KMS-11 (cell line): ENCODE results near the gene ARHGEF28.

Experiments
- H2AFZ ChIP-seq: fragments of 200-600 bp; sonication (generic); 2 replicates; pipeline ENCODE4 v1.6.1; 2016; ENCODE audit warnings: antibody characterized with exemption, mixed run types, low read depth
- H3K27ac ChIP-seq: fragments of 200-600 bp; sonication (generic); 2 replicates; pipeline ENCODE4 v1.6.1; 2016; ENCODE audit warnings: mild to moderate bottlenecking, mixed run types
- H3K27me3 ChIP-seq: fragments of 200-600 bp; sonication (generic); 2 replicates; pipeline ENCODE4 v1.6.1; 2017; ENCODE audit warnings: mild to moderate bottlenecking, low read depth, mixed run types, moderate library complexity; ENCODE audit not compliant: insufficient read depth
- H3K36me3 ChIP-seq: fragments of 200-600 bp; sonication (generic); 2 replicates; pipeline ENCODE4 v1.6.1; 2017; ENCODE audit warnings: mild to moderate bottlenecking, mixed run types; ENCODE audit not compliant: insufficient read depth
- H3K4me1 ChIP-seq: fragments of 200-600 bp; sonication (generic); 2 replicates; pipeline ENCODE4 v1.6.1; 2016; ENCODE audit warnings: mild to moderate bottlenecking, low read depth, mixed run types; ENCODE audit not compliant: poor library complexity, severe bottlenecking
- H3K4me2 ChIP-seq: fragments of 200-600 bp; sonication (generic); 2 replicates; pipeline ENCODE4 v1.7.0; 2016; ENCODE audit warnings: mild to moderate bottlenecking, mixed run types
- H3K4me3 ChIP-seq: fragments of 200-600 bp; sonication (generic); IDR thresholded peaks from 2 replicates; pipeline ENCODE4 v1.6.1; 2017; ENCODE audit warnings: low read depth, low read length, mixed read lengths; ENCODE audit not compliant: insufficient read depth
- H3K79me2 ChIP-seq: fragments of 200-600 bp; sonication (generic); 2 replicates; pipeline ENCODE4 v1.6.1; 2016; ENCODE audit warnings: low read depth, mixed run types; ENCODE audit not compliant: insufficient read depth
- H3K9ac ChIP-seq: fragments of 200-600 bp; sonication (generic); 2 replicates; pipeline ENCODE4 v1.6.1; 2016; ENCODE audit warnings: mild to moderate bottlenecking, mixed run types
- H4K20me1 ChIP-seq: fragments of 200-600 bp; sonication (generic); 2 replicates; pipeline ENCODE4 v1.6.1; 2016; ENCODE audit warnings: mild to moderate bottlenecking, mixed run types; ENCODE audit not compliant: insufficient read depth
- CTCF ChIP-seq: fragments of 200-600 bp; sonication (generic); conservative IDR thresholded peaks from 2 replicates; pipeline ENCODE4 v1.6.1; 2017; ENCODE audit warnings: low read depth, mild to moderate bottlenecking, antibody characterized with exemption, low read length, moderate library complexity, mixed read lengths

Gene ARHGEF28

DNA sequence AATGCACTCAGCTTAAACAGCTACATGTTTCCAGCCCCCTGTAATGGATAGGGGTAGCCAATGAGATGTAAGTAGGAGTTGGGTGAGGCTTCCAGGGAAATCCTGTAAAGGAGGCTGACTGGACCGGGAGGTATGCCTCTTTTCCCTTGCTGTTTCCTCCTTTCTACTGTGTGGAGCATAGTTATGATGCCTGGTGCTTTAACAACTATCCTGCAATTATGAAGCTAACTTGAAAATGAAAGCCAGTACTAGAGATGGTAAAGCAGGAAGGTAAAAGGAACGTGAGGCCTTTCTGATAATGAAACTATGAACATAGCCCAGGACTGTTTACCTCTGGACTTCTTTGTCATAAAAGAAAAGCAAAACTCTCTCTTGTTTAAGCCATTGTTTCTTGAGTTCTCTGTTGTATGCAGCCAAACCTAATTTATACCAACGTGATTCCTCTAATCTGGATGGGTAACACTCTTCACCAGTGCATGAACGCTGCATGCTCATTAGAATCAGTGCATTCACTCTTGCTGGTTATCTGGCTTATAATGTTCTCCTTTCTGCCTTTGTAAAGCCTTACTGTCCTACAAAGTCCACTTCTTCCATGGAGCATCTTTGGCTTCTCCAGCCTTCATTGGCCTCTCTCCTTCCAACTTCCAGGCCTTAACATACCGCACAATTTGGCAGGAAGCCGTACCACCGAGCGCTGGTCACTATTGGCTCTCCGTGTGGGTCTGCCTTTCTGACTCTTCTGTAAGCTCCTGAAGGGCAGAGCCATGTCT lies 8.3 kb upstream of the ARHGEF28 start:
- Histone ChIP-seq H3K27ac (no peak overlapping the region), H2AFZ (peak overlapping the region; percentile 24; the same call in 1 of the 2 replicates), H3K4me1 (peaks cover 3% of the 10 kb centered on the region), H3K79me2 (no peaks in the 10 kb centered on the region), H3K9ac (no peak overlapping the region), H3K4me2 (peak overlapping the region; percentile 30; the same call in 1 of the 2 replicates), H3K27me3 (no peaks in the 10 kb centered on the region), H3K36me3 (no peaks in the 10 kb centered on the region), H3K4me3 (no peak overlapping the region), H4K20me1 (no peaks in the 10 kb centered on the region)
- TF ChIP-seq CTCF = no peak

- peaks cover 3% of the 10 kb centered on the region for H3K4me1 ChIP-seq
- no peak overlapping the region for H3K4me3 ChIP-seq
- no peak overlapping the region for H2AFZ ChIP-seq
- no peak overlapping the region for H3K9ac ChIP-seq
- no peaks in the 10 kb centered on the region for H3K27me3 ChIP-seq
- H3K4me2 ChIP-seq = no peak overlapping the region
- no peaks in the 10 kb centered on the region for H3K36me3 ChIP-seq
- no peak for TF ChIP-seq CTCF
- no peak overlapping the region for H3K27ac ChIP-seq
- no peaks in the 10 kb centered on the region for H4K20me1 ChIP-seq
- H3K79me2 ChIP-seq = no peaks in the 10 kb centered on the region
Measured at GRCh38 chr5:73619606-73620333, 6.2 kb upstream of the ARHGEF28 start.

DNA sequence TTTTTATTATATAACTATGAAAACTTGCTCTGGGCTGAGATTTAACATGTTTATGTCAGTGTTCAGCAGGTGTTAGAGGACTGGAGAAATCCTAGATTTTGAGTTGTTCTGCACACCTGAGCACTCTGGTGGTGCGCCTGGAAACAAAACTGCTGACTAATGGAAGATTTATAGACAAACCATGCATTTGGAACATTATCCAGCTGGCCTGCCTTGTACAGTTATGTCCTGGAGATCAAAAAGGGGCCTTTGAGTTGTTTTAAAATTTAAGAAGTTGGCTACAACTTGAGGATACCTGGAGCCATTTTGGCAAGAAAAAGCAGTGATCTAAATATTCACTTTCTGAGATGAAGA lies 5.7 kb upstream of the ARHGEF28 start:
- Histone ChIP-seq H3K27ac (no peak overlapping the region), H2AFZ (no peak overlapping the region), H3K4me1 (peaks cover 7% of the 10 kb centered on the region), H3K27me3 (no peaks in the 10 kb centered on the region), H4K20me1 (no peaks in the 10 kb centered on the region), H3K79me2 (no peaks in the 10 kb centered on the region), H3K4me3 (no peak overlapping the region), H3K4me2 (no peak overlapping the region), H3K36me3 (no peaks in the 10 kb centered on the region), H3K9ac (no peak overlapping the region)
- no peak for TF ChIP-seq CTCF

GRCh38 chr5:73623060-73623459 lies 2.9 kb upstream of the ARHGEF28 start:
- no peak overlapping the region for H3K4me2 ChIP-seq
- TF ChIP-seq CTCF = no peak

More at GRCh38 chr5:73623060-73623459, 2.9 kb upstream of the ARHGEF28 start:
- H3K27me3 ChIP-seq = no peaks in the 10 kb centered on the region
- H3K36me3 ChIP-seq = no peaks in the 10 kb centered on the region
- no peak overlapping the region; the same call in 1 of the 2 replicates for H3K9ac ChIP-seq
- H3K4me1 ChIP-seq = peaks cover 6% of the 10 kb centered on the region
- no peaks in the 10 kb centered on the region for H4K20me1 ChIP-seq
- no peak overlapping the region for H3K4me3 ChIP-seq
- H3K27ac ChIP-seq = no peak overlapping the region
- H2AFZ ChIP-seq = no peak overlapping the region
- no peaks in the 10 kb centered on the region for H3K79me2 ChIP-seq
